SJCRH30 (cell line): Measurements from ENCODE around the gene GPC5. TPM values are rescaled to one million over a fixed set of nuclear protein-coding genes. Genes with fewer than 3 reads are reported as not detected.

Experiments
- DNase-seq, 2 experiments: peaks; one replicate each; pipeline ENCODE4 v3.0.0-alpha.2; 2015 to 2020
- H3K27ac ChIP-seq: fragments of 250-450 bp; sonication (Bioruptor Pico); 2 replicates; pipeline ENCODE4 v1.5.1; 2020; ENCODE audit warnings: mild to moderate bottlenecking, moderate library complexity
- H3K27me3 ChIP-seq: fragments of 250-450 bp; sonication (Bioruptor Pico); 2 replicates; pipeline ENCODE4 v1.5.1; 2020; ENCODE audit warnings: mild to moderate bottlenecking, moderate library complexity
- H3K36me3 ChIP-seq: fragments of 250-450 bp; sonication (Bioruptor Pico); 2 replicates; pipeline ENCODE4 v1.5.1; 2020; ENCODE audit warnings: mild to moderate bottlenecking, moderate library complexity
- H3K4me1 ChIP-seq: fragments of 250-450 bp; sonication (Bioruptor Pico); 2 replicates; pipeline ENCODE4 v1.5.1; 2020; ENCODE audit warnings: mild to moderate bottlenecking, moderate library complexity
- H3K4me3 ChIP-seq: fragments of 250-450 bp; sonication (Bioruptor Pico); 2 replicates; pipeline ENCODE4 v1.5.1; 2020; ENCODE audit warnings: mild to moderate bottlenecking, moderate library complexity
- H3K9me3 ChIP-seq: fragments of 250-450 bp; sonication (Bioruptor Pico); replicated peaks from 2 replicates; pipeline ENCODE4 v1.5.1; 2020; ENCODE audit warnings: mild to moderate bottlenecking, moderate library complexity
- total RNA-seq: library from RNA; depleted of rRNA; stranded (reverse); fragments of >200 nt; shearing (Covaris generic); gene quantifications from 2 replicates; pipeline ENCODE4 v1.2.3, GENCODE V29; 2014

Gene GPC5
- total RNA-seq, 1 experiment from 2014 or later, result 0.49 TPM

DNA sequence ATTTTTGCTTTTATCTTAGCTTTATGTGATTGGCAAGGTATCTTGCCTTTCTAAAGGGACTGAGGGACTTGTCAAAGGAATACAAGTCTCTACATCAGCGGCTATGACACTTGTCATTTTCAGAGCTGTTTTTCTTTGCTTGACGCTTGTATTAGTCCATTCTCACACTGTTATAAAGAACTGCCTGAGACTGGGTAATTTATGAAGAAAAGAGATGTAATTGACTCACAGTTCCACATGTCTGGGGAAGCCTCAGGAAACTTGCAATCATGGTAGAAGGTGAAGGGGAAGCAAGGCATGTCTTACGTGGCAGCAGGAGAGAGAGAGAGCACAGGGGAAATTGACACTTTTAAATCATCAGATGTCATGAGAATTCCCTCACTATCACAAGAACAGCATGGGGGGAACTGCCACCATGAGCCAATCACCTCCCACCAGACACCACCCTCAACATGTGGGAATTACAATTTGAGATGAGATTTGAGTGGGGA is 128.2 kb downstream of the GPC5 start:
- Histone ChIP-seq H3K4me3 (no peak overlapping the region), H3K27me3 (no peaks in the 10 kb centered on the region), H3K9me3 (no peaks in the 10 kb centered on the region), H3K4me1 (0 out of 2 replicates have a peak, but pooled peaks cover 4% of the 10 kb centered on the region), H3K27ac (no peak overlapping the region), H3K36me3 (no peaks in the 10 kb centered on the region)
- no peak for DNase-seq

DNA sequence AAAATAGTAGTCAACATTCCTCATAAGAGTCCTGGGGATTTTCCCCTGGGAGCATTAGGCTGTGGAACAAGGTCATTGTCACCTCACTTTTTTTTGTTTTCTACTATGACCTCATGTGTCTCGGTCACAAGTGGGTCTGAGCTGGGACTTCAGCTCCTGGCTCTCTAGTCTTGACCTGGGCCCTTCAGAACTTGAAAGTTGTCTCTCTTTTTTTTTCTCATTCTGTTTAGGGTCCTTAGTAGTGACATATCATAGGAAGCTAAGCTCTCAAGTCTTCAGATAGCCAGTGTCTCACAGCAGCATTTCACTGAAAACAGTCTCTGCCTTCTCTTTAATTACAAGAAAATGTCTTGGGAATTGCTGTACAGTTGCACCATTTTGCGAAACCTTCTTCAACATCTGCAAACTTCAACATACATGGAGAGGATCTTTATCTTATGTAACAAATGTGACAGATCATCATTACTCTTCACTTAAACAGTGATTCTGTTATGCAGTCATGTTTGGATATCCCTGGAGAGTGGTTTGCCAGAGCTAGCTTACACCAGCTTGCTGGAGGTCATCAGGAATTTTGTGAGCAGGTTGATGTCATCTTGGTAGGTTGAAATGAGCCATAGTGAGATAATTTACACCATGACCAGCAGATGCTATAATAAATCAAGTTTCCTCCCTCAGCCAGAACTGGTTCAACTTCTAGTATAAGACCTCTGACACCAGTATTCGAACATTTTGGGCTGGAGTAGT is 131.5 kb downstream of the GPC5 start:
- no peaks in the 10 kb centered on the region for H3K36me3 ChIP-seq

DNA sequence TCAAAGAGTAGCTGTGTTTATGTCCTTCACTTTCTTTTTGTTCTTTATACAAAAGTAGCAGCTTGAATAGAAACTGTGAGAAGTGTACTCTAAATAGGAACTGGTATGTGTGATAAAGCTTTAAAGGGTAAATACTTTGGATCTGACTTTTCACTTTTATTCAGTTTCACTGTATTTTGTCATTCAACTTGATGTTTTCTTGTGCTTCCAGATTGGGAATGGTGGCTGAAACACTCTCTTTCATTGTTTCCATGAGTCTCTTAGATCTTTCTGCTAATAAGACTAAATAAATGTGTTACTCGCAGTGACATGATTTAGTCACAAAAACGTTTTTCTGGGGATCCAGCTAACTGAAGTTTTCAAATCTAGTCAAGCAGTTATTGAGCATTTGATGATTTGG is 133.2 kb downstream of the GPC5 start:
- Histone ChIP-seq H3K4me1 (0 out of 2 replicates have a peak, but pooled peaks cover 4% of the 10 kb centered on the region), H3K9me3 (no peaks in the 10 kb centered on the region), H3K36me3 (no peaks in the 10 kb centered on the region), H3K27me3 (no peaks in the 10 kb centered on the region), H3K4me3 (no peak overlapping the region), H3K27ac (no peak overlapping the region)
- no peak for DNase-seq

More for the DNA sequence above, 131.5 kb downstream of the GPC5 start:
- Histone ChIP-seq H3K9me3 (no peaks in the 10 kb centered on the region), H3K4me1 (0 out of 2 replicates have a peak, but pooled peaks cover 4% of the 10 kb centered on the region), H3K27me3 (no peaks in the 10 kb centered on the region), H3K27ac (peak overlapping the region; percentile 31), H3K4me3 (no peak overlapping the region)
- peak; percentile 43 to 47 for DNase-seq

DNA sequence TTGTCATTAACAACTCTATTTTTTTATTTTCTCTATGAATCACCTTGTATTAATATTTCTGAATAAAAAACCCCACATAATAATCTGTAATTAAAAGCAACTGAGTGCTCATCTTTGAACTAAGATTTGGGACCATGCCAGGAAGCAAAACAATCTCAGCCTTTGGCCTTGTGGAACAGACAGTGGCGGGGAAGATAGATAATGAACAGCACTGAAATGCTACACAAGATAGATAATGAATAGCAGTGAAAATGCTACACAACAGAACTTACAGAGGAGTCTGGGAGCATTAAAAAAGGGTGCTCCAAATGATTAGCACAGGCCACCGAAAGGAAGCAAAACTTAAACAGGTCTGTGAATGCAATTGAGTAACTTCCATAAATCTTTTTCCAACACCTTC is 134.9 kb downstream of the GPC5 start:
- Histone ChIP-seq H3K4me1 (0 out of 2 replicates have a peak, but pooled peaks cover 4% of the 10 kb centered on the region), H3K36me3 (no peaks in the 10 kb centered on the region), H3K27me3 (no peaks in the 10 kb centered on the region), H3K9me3 (no peaks in the 10 kb centered on the region), H3K4me3 (no peak overlapping the region), H3K27ac (no peak overlapping the region)
- no peak for DNase-seq

DNA sequence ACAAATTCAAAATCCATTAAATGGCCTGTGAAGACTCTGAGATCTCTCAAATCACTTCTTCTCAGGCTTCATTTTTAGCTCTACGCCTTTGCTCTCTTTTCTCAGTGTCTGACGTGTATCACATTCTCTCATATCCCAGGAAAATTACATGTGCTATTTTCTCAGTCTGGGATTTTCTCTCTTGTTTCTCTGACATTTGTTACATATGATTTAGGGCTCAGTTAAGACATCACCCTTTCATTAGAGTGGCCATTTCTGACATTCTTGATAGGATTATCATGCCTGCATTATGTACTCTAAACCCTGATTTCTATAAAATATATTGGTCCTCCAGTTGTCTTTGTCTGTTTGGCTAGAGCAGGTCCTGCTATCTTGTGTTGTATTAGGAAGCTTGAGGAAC is 136.6 kb downstream of the GPC5 start:
- DNase-seq, result no peak
- Histone ChIP-seq H3K27ac (no peak overlapping the region), H3K27me3 (no peaks in the 10 kb centered on the region), H3K4me1 (no peaks in the 10 kb centered on the region), H3K36me3 (no peaks in the 10 kb centered on the region), H3K4me3 (no peak overlapping the region), H3K9me3 (no peaks in the 10 kb centered on the region)

DNA sequence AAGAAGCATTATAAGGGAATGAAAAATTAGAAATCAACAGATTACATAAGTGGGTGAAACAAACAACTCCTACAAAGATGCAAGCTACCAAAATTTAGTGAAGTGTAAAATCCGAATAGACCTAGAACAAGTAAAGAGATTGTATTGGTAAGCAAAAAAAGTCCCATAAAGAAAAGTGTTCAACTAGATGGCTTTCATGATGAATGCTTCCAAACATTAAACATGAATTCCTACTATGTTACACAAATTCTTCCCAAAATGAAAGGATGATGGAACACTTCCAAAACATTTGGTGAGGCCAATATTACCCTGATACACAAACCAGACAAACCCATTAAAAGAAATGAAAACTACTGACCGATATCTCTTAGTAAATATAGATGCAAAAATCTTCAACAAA is 139.0 kb downstream of the GPC5 start:
- Histone ChIP-seq H3K9me3 (no peaks in the 10 kb centered on the region), H3K27ac (no peak overlapping the region), H3K4me3 (no peak overlapping the region), H3K36me3 (no peaks in the 10 kb centered on the region), H3K4me1 (no peaks in the 10 kb centered on the region), H3K27me3 (no peaks in the 10 kb centered on the region)
- no peak for DNase-seq

DNA sequence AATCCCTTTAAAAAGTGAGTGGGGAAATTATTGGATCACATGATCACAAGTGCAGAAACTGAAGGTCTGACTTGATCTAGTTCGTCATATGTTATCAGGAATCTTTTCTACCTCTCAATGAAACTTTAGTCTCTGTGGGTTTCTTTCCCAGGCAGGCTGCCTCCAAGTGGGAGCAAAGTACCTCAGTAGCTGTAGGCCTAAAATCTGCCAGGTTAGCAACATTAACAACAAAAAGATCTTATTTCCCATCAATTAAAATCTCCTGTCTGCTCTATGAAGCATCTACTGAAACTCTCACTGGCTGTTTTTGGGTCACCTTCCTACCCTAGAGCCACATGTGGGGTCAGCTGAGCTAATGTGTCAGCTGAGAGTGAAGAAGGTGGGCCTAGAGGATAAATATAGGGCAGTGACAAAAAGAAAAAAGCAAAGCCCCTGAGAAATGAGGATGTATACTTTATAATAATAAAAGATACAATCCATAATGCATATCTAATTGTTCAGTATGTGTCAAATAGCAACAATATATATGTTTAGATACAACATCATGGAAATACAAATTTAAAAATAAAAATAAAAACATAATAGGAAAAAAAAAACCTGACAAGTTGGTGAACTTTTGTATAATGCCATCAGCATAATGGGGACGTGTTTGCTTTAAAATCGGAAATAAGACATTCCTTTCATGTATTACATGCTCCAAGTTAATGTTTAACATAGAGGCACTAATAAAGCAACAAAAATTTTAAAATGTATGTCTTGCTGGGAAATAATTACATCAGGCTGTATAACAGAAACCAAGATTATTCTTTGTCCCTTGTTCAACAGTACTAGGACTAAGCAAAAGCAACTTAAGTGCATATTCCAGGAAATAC is 141.1 kb downstream of the GPC5 start:
- H3K9me3 ChIP-seq, result no peaks in the 10 kb centered on the region
- H3K4me3 ChIP-seq, result no peak overlapping the region
- no peaks in the 10 kb centered on the region for H3K36me3 ChIP-seq
- no peak for DNase-seq
- H3K27ac ChIP-seq, result no peak overlapping the region
- no peaks in the 10 kb centered on the region for H3K4me1 ChIP-seq
- H3K27me3 ChIP-seq, result no peaks in the 10 kb centered on the region

DNA sequence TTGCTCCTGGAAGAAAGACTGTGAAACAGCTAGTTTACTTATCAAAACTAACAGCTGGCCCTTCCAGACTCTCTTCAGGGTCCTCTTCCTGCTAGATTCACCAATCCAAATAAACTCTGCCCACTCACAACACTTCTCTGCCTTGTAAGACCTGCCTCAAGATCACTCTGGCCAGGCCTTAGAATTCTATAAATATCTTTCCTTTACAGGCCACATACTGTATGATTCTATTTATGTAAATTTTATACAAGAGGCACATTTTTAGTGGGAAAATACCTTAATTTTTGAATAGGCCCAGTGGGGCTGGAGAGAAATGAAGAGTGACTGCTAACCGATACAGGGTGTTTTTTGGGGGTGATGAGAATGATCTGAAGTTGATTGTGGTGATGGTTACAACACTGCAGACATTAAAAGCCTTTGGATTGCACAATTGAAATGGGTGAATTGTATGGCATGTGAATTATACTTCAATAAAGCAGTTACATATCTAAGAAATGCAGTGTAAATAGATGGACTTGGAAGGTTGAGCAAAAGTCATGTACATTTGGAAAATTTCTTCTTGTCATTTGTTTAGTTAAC is 141.8 kb downstream of the GPC5 start:
- Histone ChIP-seq H3K27me3 (no peaks in the 10 kb centered on the region), H3K4me3 (no peak overlapping the region), H3K27ac (no peak overlapping the region), H3K9me3 (no peaks in the 10 kb centered on the region), H3K4me1 (no peaks in the 10 kb centered on the region), H3K36me3 (no peaks in the 10 kb centered on the region)
- peak in 1 of 2 experiments; percentile 13 for DNase-seq

DNA sequence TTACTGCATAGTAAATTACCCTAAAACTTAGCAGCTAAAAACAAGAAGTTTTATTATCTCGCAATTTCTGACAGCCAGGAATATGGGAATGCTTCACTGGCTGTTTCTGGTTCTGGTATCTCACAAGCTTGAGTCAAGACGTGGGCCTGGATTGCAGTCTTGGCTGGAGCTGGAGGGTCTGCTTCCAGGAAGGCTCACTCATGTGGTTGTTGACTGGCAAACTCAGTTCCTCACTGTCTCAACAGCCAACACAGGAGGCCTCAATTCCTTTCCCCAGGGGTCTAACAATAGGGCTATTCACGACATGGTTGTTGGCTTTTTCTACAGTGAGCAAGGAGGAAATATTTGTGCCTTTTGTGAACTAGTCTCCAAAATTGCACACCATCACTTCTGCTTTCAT is 146.3 kb downstream of the GPC5 start:
- no peak overlapping the region for H3K27ac ChIP-seq
- H3K4me3 ChIP-seq, result no peak overlapping the region
- H3K36me3 ChIP-seq, result no peaks in the 10 kb centered on the region
- H3K9me3 ChIP-seq, result no peaks in the 10 kb centered on the region
- DNase-seq, result peak; percentile 31 to 65
- no peaks in the 10 kb centered on the region for H3K27me3 ChIP-seq
- H3K4me1 ChIP-seq, result no peaks in the 10 kb centered on the region

DNA sequence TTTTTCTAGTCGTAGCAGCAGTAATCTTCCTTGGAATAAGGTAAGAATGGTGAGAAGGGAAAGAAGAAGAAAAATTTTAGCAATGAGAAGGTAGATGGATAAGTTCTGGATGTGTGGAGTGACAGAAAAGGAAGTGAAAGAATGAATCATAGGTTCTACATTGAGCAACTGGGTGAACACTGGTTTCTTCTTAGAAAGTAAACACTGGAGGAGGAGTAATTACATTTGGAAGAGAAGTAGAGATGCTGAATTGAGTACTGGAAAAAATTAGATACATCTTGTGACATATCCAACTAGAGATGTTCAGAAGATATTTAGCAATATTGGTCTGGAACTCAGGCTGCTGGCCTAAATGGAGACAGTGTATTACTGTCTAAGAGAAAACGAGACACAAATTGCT is 148.5 kb downstream of the GPC5 start:
- Histone ChIP-seq H3K27me3 (no peaks in the 10 kb centered on the region), H3K36me3 (no peaks in the 10 kb centered on the region), H3K4me3 (no peak overlapping the region), H3K4me1 (no peaks in the 10 kb centered on the region), H3K9me3 (no peaks in the 10 kb centered on the region), H3K27ac (no peak overlapping the region)
- DNase-seq, result no peak

DNA sequence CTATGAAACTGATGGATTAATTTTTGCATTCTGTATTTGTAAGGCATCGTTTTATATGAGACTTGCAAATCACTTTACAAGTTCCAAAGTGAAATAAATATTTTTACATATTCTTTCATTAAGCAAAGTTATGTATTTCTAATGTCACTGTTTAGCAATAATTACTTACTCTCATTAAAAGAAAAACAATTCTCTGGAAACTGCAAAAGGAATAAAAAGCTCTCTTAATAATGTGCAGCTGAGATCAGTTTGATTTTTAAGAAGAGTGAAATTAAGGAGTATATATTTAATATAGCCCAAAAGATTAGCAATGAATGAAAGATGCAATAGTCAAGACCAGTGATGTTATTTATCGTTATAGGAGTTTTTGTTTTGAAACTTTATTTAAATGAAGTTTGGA is 155.2 kb downstream of the GPC5 start:
- no peaks in the 10 kb centered on the region for H3K4me1 ChIP-seq
- H3K27me3 ChIP-seq, result no peaks in the 10 kb centered on the region
- no peak overlapping the region for H3K27ac ChIP-seq
- DNase-seq, result no peak
- no peaks in the 10 kb centered on the region for H3K9me3 ChIP-seq
- no peaks in the 10 kb centered on the region for H3K36me3 ChIP-seq
- no peak overlapping the region for H3K4me3 ChIP-seq

DNA sequence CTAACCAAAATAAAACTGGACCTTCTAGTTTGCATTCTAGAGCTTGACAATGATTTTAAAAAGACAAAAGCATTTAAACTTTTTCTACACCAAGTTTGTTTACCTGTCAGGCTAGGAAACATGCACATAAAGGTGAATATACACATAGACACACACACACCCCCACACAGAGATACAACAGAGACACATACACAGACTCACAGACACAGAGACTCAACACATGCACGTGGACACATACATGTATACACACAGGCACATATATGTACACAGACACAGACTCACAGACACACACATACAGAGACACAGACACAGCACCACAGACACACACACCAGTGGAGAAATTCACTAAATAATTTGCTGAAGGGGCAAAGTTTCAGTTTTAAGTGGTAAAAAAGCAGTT is 155.7 kb downstream of the GPC5 start:
- no peak for DNase-seq
- Histone ChIP-seq H3K27me3 (no peaks in the 10 kb centered on the region), H3K4me1 (no peaks in the 10 kb centered on the region), H3K36me3 (no peaks in the 10 kb centered on the region), H3K27ac (no peak overlapping the region), H3K9me3 (no peaks in the 10 kb centered on the region), H3K4me3 (no peak overlapping the region)

DNA sequence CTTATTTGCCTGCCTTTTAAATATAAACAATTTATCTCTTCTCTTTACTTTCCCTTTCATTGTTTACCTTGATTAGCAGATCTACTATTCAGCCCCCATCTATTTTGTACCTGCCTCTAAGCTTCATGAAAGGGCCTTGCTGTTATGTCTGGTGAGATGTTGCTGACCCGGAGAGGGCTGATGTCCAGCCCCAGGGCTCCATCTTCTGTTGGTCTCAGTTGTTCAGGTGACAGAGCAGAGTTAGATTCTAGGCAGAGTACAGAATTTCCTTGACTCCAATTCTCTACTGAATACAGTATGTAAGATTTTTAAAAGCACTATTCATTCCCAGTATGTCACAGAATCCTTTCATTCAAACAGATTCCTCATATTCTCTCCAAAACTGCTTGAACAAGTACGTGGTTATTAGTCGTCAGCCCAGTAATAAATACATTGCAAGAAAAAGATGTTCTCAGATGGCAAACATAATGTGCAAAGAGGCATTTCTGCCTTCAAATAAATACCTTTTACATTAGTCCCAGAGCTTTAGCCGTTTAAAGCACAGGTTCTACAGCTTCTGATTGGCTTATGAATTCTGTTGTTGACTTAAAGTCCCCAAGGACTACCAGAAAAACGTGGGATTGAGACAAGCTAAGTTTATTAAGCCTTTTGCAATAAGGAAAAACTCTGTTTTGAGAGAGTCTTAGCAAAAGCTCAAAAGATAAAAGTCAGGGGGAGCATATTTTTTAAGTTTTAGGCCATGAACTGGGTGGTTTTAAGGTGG is 159.1 kb downstream of the GPC5 start:
- H3K4me1 ChIP-seq, result no peaks in the 10 kb centered on the region
- H3K27me3 ChIP-seq, result no peaks in the 10 kb centered on the region

DNA sequence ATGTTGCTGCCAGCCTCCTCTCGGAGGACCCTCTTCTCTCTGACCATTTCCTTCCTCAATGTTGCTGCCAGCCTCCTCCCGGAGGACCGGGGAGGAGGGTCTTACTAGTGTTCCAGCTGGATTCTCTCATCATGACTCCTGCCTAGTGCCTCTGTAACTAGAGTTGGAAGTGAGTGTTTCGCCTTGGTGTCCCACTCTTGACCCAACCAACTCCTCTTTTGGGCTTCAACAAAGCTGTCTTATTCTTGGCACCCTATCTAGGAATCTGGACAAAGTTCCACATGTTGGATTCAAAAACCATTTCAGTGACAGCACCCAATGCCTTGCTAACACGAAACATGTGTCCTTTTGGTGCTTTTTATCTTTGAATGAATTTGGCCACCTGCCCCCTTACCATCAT is 165.4 kb downstream of the GPC5 start:
- Histone ChIP-seq H3K9me3 (no peaks in the 10 kb centered on the region), H3K4me3 (no peak overlapping the region), H3K36me3 (no peaks in the 10 kb centered on the region), H3K27ac (no peak overlapping the region), H3K4me1 (no peaks in the 10 kb centered on the region), H3K27me3 (no peaks in the 10 kb centered on the region)
- DNase-seq, result no peak

More for the DNA sequence above, 159.1 kb downstream of the GPC5 start:
- Histone ChIP-seq H3K27ac (no peak overlapping the region), H3K9me3 (no peaks in the 10 kb centered on the region), H3K36me3 (no peaks in the 10 kb centered on the region), H3K4me3 (no peak overlapping the region)
- no peak for DNase-seq
